KBM-7 (cell line): ENCODE measurements around the gene OR2L8.
"Not testable (repeated sequence)": the region's sequence is repeated elsewhere in the genome, so short reads cannot be mapped to it uniquely, and the experiment has no call there.

Source experiments
- DNase-seq: peaks from one replicate; pipeline ENCODE4 v3.0.0-alpha.2; 2015
- in situ Hi-C: fragments of 300-500 bp; cut with MboI; formaldehyde crosslinking; loops from 2 replicates; pipeline ENCODE4 v1.14.3; 2020; ENCODE audit warnings: low sequenced_read_pairs, low pct_unique_long_range_greater_than_20kb, mixed read lengths

The OR2L8 gene, protein sequence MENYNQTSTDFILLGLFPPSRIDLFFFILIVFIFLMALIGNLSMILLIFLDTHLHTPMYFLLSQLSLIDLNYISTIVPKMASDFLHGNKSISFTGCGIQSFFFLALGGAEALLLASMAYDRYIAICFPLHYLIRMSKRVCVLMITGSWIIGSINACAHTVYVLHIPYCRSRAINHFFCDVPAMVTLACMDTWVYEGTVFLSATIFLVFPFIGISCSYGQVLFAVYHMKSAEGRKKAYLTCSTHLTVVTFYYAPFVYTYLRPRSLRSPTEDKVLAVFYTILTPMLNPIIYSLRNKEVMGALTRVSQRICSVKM

DNA sequence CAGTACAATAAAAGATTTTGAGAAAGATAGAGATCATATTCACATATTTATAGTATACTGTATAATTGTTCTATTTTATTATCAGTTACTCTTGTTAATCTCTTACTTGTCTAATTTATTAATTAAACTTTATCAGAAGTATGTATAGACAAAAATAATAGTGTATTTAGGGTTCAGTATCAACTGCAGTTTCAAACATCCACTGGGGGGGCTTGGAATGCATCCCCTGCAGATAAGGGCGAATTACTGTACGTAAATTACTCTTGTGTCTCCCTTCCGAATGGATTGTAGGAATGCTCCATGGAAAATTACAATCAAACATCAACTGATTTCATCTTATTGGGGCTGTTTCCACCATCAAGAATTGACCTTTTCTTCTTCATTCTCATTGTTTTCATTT lies at the start of gene OR2L8:
OR2L8 (plus strand) TSS at position 301 of the 400 bp plus-strand sequence; CDS start at position 301, 0 bp downstream.
- in situ Hi-C loops, result no loop called here

DNA sequence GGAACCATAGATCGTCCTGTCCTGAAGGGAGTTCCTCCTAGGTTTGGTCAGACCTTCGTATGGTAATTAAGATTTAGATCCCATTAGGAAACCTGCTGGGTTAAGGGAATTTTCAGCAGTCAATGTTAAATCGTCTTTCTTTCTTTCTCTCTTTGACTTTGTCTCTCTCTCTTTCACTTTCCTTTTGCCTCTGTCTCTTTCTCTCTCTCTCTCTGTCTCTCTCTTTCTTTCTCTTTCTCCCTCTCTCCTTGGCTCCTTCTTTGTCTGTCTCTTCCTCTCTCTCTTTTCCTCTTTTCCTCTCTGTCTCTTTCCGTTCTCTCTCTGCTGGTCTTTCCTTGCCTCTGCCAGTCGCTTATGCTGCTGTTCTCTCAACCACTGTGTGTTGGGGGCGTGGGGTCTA lies 44.5 kb upstream of the OR2L8 start:
- in situ Hi-C loops, result no loop called here
- no peak for DNase-seq

More for the DNA sequence above, at the start of gene OR2L8:
- DNase-seq, result no peak

DNA sequence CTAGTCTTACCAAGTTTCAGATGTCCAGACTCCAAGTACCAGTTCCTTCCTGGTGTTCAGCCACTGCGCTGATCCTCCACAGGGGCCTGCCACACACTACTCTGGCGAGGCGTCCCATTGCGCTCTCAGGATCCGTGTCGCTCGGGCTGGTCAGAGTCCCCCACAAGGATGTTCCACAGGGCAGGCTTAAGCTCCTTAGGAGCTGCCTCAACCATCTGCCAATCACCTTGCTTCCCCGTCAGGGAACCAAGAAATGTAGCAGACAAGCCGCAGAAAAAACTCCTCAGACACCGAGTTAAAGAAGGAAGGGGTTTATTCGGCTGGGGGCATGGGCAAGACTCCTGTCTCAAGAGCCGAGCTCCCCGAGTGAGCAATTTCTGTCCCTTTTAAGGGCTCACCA lies 43.5 kb upstream of the OR2L8 start:
- in situ Hi-C loops, result no loop called here
- no peak for DNase-seq

DNA sequence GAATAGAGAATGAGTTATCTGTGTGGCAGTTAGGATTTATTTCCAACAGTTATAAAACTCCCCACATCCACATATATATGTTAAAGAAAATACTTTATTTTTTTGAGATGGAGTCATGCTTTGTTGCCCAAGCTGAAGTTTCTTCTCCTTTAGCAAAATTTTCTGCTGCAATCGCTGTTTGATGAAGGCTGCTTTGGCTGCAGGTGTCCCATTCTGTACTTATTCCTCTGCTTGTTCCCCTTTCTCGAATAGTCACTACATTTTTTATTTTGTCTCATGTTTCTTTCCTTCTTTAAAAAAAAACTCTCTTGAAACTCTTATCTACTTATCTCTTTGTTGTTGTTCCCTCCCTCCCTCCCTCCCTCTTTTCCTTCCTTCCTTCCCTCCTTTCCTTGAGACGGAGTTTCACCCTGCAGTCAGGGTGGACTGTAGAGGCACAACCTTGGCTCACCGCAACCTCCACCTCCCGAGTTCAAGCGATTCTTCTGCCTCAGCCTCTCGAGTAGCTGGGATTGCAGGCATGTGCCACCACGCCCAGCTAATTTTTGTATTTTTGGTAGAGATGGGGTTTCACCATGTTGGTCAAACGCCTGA lies 42.7 kb upstream of the OR2L8 start:
- peak; percentile 23 for DNase-seq
- in situ Hi-C loops, result no loop called here

DNA sequence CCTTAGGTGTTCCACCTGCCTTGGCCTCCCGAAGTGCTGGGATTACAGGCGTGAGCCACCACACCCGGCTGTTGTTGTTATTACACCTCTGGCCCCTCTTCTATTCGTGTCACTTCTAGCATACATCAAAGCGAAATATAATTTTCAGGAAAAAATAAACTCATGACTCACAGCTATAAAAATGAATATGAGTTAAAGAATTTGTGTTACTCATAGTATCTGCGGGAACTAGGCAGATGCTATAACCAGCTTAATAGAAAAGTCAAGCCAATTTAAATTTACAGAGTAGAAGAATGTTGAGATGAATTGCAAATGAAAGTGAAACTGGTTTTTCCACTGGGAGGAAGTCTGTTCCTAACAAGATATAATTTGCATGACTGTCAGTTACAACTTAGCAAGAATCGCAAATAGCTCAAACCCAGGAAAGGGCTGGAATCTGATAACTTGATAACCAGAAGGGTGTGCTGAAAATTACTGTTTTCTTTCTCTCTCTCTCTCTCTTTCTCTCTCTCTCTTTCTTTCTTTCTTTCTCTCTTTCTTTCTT lies 42.1 kb upstream of the OR2L8 start:
- peak; percentile 75 for DNase-seq
- in situ Hi-C loops, result no loop called here

DNA sequence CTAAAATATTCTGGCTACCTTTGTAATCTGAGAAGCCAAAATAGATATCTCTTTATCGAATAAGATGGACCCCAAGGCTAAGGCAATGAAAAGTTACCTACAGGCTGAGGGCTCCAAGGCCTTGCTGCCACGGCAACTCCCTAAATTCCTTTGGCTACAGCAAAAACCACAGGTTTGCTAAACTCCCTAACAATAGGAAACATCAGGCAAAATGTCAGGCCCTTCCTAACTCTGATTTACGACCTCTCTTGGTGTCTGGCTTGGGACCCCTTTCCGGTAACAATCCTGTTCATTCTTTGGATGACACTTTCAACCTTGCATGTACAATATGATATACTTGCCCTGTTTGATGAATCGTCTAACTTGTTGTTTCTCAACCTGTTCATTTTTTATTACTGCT lies 39.9 kb upstream of the OR2L8 start:
- peak; percentile 55 for DNase-seq
- in situ Hi-C loops, result no loop called here

DNA sequence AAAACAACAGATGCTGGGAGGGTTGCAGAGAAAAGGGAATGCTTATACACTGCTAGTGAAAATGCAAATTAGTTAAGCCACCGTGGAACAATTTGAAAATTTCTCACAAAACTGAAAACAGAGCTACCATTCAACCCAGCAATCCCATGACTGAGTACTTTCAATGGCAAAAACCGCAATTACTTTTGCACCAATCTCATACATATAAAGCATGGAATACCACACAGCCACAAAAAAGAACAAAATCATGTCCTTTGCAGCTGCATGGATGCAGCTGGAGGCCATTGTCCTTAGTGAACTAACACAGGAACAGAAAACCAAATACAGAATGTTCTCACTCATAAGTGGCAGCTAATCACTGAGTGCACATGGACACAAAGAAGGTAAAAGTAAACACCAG lies 34.9 kb upstream of the OR2L8 start:
- in situ Hi-C loops, result no loop called here
- DNase-seq, result no peak

DNA sequence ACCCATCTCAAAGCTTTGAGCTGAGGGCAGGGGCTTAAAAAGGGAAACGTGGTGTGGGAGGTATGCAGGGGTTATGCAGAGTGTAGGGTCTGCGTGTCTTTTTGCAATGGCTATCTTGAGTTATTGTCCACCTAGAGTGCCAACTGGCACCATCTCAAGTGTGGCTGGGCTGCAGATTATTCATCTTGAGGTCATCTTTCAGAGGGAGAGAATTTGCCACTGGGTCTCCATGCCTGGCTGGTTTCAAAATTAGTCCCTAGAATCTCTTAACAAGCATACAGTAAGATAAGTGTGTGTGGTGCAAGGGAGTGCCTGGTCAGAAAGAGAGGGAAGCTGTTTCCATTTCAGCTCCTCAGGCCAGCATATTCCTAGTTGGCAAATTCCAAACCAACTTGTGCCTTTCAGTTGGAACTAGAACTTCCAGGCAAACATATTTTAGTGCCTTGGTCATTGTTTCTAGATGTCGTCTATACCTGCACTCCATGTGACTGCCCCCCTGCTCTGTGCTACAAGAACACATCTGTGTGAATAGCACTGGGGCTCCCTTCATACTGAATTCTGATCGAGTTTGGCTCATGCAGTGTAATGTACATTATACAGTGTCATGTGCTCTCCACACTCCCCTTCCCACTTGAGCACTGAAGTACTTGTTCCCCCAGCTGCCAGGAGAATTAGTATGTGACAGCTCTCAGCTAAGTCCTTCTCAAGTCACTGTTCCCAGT lies 33.6 kb upstream of the OR2L8 start:
- in situ Hi-C loops, result no loop called here
- DNase-seq, result peak; percentile 64

DNA sequence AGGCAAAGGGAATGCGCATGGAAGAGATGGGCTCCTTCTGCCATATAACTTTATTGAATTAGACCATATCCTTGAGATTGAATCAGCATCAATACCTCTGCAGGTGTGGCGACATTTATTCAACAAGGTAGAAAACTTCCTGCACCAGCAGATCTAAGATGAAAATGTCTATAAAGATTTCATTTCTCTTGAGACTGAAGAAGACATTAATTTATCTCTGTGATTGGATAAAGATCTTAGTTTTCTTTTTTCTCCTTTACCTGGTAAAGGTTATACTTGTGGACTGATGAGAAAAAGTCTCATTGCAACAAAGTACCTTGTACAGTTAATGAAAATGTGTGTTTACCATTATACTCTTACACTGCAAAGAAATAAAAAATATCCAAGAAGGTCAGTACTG lies 28.7 kb upstream of the OR2L8 start, which contains the start of gene OR2T8:
OR2T8 (plus strand) TSS at position 301 of the 400 bp plus-strand sequence. CDS start 766 bp downstream, outside the sequence.
- in situ Hi-C loops, result no loop called here
- no peak for DNase-seq

DNA sequence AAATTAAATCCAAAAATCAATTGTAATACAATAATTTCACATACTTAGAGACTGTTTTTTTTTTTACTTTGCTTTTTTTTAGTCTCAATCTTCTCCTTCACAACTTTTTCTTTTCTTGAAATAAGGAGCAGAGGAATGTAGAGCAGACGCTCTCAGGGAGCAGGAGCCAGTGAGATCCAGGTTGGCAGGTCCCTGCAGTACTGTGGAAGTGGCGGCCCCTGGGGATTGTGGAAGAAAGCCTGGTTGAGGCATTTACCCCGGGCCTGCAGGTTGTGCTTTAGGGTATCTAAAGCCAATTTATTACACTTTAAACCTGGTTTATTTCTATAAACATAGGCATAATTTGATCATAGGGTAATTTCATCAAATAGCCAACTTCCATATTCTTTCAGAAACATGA lies 24.7 kb upstream of the OR2L8 start:
- in situ Hi-C loops, result no loop called here
- DNase-seq, result no peak

DNA sequence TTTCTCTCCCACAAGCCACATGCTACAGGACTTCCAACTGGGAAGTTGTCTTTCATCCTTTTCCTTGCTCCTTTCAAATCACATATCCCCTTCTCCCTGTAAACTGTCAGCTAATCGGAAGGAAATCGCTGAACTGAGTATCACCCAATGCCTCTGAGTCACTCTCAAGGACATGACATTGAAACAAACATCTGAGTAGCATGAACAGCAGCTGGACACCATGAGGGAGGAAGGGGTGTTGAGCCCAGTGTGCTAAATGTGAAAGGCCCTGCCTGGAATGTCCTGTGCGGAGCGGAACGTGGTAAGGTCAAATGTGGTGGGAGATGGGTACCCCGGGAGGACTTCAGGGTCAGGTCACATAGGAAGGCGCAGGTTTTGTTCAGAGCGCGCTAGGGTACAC lies 23.8 kb upstream of the OR2L8 start, which contains the start of gene OR2AJ1:
OR2AJ1 (plus strand) TSS at position 22 of the 400 bp plus-strand sequence. CDS start 8,880 bp downstream, outside the sequence.
- in situ Hi-C loops, result no loop called here
- no peak for DNase-seq

DNA sequence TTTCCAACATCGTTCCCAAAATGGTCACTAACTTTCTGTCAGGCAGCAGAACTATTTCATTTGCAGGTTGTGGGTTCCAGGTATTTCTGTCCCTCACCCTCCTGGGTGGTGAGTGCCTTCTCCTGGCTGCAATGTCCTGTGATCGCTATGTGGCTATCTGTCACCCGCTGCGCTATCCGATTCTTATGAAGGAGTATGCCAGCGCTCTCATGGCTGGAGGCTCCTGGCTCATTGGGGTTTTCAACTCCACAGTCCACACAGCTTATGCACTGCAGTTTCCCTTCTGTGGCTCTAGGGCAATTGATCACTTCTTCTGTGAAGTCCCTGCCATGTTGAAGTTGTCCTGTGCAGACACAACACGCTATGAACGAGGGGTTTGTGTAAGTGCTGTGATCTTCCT lies 14.7 kb upstream of the OR2L8 start:
- DNase-seq, result no peak
- in situ Hi-C loops, result no loop called here

DNA sequence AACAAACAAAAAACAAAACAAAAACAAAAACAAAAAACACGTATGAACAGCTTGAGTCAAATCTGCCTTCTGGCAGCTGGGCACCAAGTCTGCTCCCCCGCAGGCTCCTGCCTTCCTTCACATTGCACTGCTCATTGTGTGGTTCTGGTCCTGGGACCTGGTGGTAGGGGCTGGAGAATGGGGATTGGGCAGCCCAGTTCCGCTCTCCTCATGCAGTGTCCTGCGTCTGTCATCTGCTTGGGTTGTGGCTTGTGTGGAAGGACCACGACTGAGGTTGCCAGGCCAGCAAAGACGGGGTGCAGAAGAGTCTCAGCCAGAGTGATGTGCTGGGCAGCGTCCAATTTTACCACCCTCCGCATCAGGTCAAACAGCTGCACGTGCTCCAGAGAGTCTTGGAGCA lies 12.9 kb upstream of the OR2L8 start:
- in situ Hi-C loops, result no loop called here
- no peak for DNase-seq

DNA sequence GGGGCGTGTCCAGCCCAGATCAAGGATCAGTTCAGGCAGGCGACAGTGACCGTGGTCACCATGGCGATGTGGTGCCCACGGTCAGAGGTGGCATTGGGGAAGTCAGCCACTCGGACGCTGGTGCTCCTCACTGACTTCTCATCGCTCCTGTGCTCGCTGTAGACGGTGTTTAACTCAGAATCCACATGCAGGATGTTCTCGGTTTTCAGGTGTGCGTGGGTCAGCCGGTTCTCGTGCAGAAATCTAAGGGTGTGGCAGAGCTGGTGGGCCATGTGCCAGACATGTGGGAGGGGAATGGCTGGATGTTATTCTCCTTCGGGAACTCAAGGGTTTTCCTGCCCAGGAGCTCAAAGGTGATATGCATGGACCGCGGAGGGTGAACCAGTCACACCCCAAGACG lies 12.2 kb upstream of the OR2L8 start:
- DNase-seq, result no peak
- in situ Hi-C loops, result no loop called here

DNA sequence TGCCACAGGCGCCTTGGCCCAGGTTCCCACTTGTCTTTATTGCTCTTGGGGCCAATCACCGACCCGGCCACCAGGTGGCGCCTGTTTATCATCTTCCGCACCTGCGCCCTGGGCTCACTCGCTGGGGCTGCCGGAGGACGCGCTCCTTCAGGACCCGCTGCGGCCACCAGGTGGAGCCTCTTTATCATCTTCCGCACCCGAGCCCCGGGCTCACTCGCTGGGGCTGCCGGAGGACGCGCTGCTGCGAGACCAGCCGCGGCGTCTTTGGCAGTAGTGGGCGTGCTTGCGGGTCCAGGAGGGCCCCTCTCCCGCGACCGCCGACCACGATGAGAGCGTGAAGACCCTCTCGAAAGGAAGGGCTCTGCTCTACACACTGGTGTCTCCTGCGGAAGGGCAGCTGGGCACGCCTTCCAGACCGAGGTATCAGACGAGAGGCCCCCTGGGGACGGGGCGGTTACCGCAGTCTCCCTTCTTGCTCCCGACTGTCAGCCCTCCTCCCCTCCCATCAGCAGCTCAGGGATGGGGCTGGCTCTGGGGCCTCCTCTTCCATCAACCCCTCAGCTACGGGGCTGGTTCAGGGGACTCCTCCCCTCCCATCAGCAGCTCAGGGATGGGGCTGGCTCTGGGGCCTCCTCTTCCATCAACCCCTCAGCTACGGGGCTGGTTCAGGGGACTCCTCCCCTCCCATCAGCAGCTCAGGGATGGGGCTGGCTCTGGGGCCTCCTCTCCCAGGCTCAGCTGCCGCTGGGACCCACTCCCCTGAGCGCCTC lies 11.5 kb upstream of the OR2L8 start:
- in situ Hi-C loops, result not testable (repeated sequence)

DNA sequence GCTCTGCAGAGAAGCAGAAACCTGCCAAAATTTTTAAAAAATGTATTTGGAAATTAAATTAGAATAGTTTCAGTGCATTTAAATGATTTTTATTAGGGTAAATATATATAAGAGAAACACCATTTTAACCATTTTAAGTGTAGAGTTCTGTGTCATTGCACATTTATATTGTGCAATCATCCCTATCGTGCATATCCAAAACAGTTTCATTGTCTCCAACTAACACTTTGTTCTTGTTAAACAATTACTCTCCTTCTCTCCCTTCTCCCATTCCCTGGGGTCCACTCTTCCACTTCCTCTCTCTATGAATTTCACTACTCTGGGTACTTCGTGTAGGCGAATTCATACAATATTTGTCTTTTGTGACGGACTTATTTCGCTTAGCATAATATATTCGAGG lies 6.0 kb upstream of the OR2L8 start:
- no peak for DNase-seq
- in situ Hi-C loops, result no loop called here

More for the DNA sequence above, 11.5 kb upstream of the OR2L8 start:
- DNase-seq, result peak; percentile 100

DNA sequence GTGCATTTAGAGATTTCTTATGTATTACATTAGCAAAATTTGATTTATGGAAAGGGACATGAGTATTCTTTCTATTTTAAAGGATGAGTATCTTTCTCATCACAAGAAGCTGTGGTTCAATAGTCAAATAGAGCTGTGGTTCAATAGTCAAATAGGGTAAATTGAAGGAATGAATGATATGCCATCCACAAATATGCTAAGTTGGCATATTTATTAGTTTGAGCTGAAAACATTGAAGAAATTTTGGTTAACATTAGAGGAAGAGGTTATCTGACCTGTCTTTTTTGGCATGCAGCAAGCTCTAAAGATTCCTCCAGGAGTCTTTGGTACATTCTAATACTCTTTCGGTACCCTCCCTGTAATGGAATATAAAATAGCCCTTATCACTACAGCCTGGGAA lies 4.8 kb downstream of the OR2L8 start:
- no peak for DNase-seq
- in situ Hi-C loops, result no loop called here

DNA sequence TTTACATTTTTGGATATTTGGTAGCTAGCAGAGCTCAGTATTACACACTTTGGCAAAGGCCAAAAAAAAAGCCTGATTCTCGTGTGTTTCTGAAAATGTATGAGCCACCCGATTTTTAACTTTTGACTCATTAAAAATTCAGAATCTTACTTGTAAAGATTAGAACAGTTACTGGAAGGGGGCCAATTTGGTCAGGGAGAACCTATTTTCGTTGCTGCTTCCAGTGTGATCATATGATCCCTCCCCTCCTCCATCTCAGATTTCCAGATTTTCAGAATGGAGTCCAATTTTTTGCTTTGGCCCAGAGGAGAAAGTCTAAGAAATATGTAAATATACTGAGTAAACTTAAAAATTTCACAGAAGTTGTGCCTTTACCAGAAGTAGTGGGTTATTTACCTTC lies 13.1 kb downstream of the OR2L8 start:
- in situ Hi-C loops, result no loop called here
- DNase-seq, result no peak

DNA sequence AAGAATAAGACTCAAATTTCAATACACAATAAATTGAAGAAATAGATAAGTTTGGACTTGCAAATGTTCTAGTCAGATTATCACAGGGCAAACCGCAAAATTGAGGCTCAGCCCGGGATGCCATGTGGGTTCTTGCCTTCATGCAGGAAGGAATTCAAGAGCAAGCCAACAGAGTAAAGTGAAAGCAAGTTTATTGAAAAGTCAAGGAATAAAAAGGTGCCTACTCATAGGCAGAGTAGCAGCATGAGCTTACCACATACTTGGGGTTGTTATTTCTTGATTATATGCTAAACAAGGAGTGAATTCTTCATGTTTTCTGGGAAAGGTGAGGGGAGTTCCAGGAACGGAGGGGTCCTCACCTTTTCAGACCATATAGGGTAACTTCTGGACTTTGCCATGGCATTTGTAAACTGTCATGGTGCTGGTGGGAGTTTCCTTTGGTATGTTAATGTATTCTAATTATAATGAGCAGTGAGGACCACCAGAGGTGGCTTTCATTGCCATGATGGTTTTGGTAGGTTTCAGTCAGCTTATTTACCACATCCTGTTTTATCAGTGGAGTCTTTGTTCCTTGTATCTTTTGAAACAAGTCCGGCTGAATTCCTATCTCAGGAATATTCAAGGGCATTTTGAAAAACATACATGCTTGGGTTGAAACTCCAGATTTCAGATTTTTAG lies 14.4 kb downstream of the OR2L8 start:
- peak; percentile 3 for DNase-seq
- in situ Hi-C loops, result no loop called here
